A673 (cell line): Measurements from ENCODE around the gene CYSTM1. TPM values are rescaled to one million over a fixed set of nuclear protein-coding genes. Genes with fewer than 3 reads are reported as not detected.

Experiments used
- BruUV-seq: library from RNA; stranded (reverse); fragments of 400-500 nt; replicated peaks from 2 replicates; lab custom pipeline; 2021; lab: Mats Ljungman, UMichigan
- CTCF ChIA-PET: fragments of 300-600 bp; sonication (Branson Sonifier 250); formaldehyde crosslinking; loops from one replicate; lab custom pipeline; 2022; ENCODE audit warnings: antibody characterized with exemption; lab: Charles Lee
- POLR2A ChIA-PET: fragments of 300-600 bp; sonication (Branson Sonifier 250); formaldehyde crosslinking; loops from one replicate; lab custom pipeline; 2022; ENCODE audit warnings: antibody characterized with exemption; ENCODE audit not compliant: low non-redundant PET; lab: Charles Lee
- DNase-seq: peaks from one replicate; pipeline ENCODE4 v3.0.0-alpha.2; 2015; ENCODE audit warnings: low spot score
- H3K27ac ChIP-seq: fragments of 200-600 bp; sonication (generic); 2 replicates; pipeline ENCODE4 v1.5.1; 2016; ENCODE audit warnings: mixed run types, low read depth, mild to moderate bottlenecking, mixed read lengths, antibody characterized with exemption, low read length; ENCODE audit not compliant: poor library complexity, severe bottlenecking
- H3K27me3 ChIP-seq: fragments of 200-600 bp; sonication (generic); replicated peaks from 2 replicates; pipeline ENCODE4 v1.6.1; 2017; ENCODE audit warnings: mixed run types, low read depth, mild to moderate bottlenecking, mixed read lengths, antibody characterized with exemption, low read length; ENCODE audit not compliant: insufficient read depth, poor library complexity
- H3K36me3 ChIP-seq: fragments of 200-600 bp; sonication (generic); 2 replicates; pipeline ENCODE4 v1.6.1; 2016; ENCODE audit warnings: mixed run types, mild to moderate bottlenecking, mixed read lengths, antibody characterized with exemption, low read length; ENCODE audit not compliant: insufficient read depth, poor library complexity, severe bottlenecking
- H3K4me1 ChIP-seq: fragments of 200-600 bp; sonication (generic); 2 replicates; pipeline ENCODE4 v1.6.1; 2017; ENCODE audit warnings: mixed run types, mild to moderate bottlenecking, mixed read lengths, antibody characterized with exemption, low read length; ENCODE audit not compliant: insufficient read depth, poor library complexity, severe bottlenecking
- H3K4me3 ChIP-seq: fragments of 200-600 bp; sonication (generic); 2 replicates; pipeline ENCODE4 v1.5.1; 2016; ENCODE audit warnings: low read depth, mixed run types, mild to moderate bottlenecking, mixed read lengths, low read length; ENCODE audit not compliant: poor library complexity, severe bottlenecking
- H3K9me3 ChIP-seq: fragments of 200-600 bp; sonication (generic); 2 replicates; pipeline ENCODE4 v1.6.1; 2016; ENCODE audit warnings: mixed run types, low read depth, mild to moderate bottlenecking, mixed read lengths, antibody characterized with exemption, low read length; ENCODE audit not compliant: poor library complexity, severe bottlenecking
- EZH2 ChIP-seq: fragments of 200-600 bp; sonication (generic); IDR thresholded peaks from 2 replicates; pipeline ENCODE4 v1.6.1; 2017; ENCODE audit warnings: borderline replicate concordance, low read depth, mild to moderate bottlenecking, mixed read lengths, antibody characterized with exemption, low read length; ENCODE audit not compliant: poor library complexity, severe bottlenecking
- intact Hi-C: fragments of 100-400 bp; cut with micrococcal nuclease; formaldehyde crosslinking; loops from one replicate; pipeline ENCODE4 v1.10.0; 2022; ENCODE audit not compliant: unreplicated experiment
- total RNA-seq: library from RNA; stranded (reverse); gene quantifications from 2 replicates; pipeline ENCODE4 v1.2.3, GENCODE V29; 2021
- TF ChIP-seq, protein P1 (sequence below): fragments of 300-800, 200-600 bp; sonication (generic); conservative IDR thresholded peaks from 2 replicates; pipeline ENCODE4 v1.5.1; 2017; ENCODE audit warnings: low read depth, mild to moderate bottlenecking, antibody characterized with exemption, low read length, moderate library complexity, mixed read lengths

CYSTM1 gene
- total RNA-seq, 1 experiment from 2014 or later, result 35.5 TPM

DNA sequence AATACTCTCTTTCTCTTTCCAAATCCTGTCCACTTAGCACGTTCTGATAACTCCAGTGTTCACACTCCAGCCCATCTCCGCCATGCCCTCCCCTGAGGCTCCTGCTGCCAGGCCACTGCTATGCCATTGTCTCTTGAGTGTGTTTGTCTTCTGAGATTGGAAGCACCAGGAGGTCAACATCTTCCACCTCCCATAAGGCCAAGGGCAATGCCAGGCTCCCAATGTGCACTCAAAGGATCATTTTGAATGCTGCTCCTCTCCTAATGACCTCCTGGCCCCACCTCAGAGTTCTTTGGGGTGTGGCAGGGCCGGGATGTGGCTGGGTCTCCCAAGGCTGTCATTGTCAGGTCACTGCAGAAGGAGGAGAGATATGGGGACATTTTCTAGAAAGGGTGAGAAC is 29.7 kb upstream of the CYSTM1 start:
- H3K36me3 ChIP-seq, result no peaks in the 10 kb centered on the region
- no peaks in the 10 kb centered on the region for H3K4me1 ChIP-seq
- H3K9me3 ChIP-seq, result no peaks in the 10 kb centered on the region
- POLR2A ChIA-PET, result no interaction called here
- CTCF ChIA-PET, result interaction anchor here (1.6 kb wide), 1 partner anchor 72 kb away, joined by 5 read pairs; no protein-coding TSS in a partner anchor
- H3K4me3 ChIP-seq, result no peak overlapping the region
- DNase-seq, result no peak
- BruUV-seq, result no TSS peak
- H3K27me3 ChIP-seq, result no peaks in the 10 kb centered on the region
- intact Hi-C loops, result no loop called here
- H3K27ac ChIP-seq, result no peak overlapping the region
- TF ChIP-seq, protein P1, sequence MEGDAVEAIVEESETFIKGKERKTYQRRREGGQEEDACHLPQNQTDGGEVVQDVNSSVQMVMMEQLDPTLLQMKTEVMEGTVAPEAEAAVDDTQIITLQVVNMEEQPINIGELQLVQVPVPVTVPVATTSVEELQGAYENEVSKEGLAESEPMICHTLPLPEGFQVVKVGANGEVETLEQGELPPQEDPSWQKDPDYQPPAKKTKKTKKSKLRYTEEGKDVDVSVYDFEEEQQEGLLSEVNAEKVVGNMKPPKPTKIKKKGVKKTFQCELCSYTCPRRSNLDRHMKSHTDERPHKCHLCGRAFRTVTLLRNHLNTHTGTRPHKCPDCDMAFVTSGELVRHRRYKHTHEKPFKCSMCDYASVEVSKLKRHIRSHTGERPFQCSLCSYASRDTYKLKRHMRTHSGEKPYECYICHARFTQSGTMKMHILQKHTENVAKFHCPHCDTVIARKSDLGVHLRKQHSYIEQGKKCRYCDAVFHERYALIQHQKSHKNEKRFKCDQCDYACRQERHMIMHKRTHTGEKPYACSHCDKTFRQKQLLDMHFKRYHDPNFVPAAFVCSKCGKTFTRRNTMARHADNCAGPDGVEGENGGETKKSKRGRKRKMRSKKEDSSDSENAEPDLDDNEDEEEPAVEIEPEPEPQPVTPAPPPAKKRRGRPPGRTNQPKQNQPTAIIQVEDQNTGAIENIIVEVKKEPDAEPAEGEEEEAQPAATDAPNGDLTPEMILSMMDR, result no peak
- no peak for TF ChIP-seq EZH2

DNA sequence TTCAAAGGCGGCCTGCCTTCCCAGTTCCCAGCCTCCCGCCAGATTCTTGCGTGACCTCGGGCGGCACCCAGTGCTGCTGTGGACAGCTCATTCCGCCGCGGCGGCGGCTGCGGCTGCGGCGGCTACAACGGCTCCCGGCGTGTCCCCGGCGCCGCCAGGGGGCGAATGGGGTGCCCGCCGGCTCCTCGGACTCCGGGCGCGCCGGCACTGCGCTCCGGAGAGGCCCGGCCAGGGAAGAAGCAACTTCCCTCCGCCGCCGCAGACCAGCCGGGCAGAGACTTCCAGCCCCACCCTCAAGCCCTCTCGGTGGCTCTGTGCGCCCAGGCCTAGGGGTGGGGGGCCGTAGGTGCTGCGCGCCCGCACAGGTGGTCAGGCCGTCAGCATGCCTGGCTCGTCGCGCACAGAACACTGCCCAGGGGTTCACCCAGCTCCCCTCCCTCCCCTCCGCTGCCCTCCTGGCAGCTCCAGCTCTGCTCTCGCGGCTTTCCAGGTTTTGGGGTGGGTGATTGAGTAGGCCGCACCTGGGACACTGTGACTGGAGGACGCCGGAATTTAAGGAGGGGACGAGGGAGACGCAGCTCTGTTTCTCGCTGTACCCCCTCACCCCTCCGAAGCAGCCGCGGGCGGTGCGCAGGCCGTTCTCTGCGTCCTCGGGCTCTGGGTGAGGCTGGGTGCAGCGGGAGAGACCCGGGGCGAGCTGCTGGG is 29.0 kb upstream of the CYSTM1 start:
- H3K27ac ChIP-seq, result no peak overlapping the region
- DNase-seq, result no peak
- intact Hi-C loops, result no loop called here
- no peak for TF ChIP-seq EZH2
- TF ChIP-seq, protein P1, result no peak
- no peaks in the 10 kb centered on the region for H3K36me3 ChIP-seq
- no peaks in the 10 kb centered on the region for H3K27me3 ChIP-seq
- no TSS peak for BruUV-seq
- no peak overlapping the region for H3K4me3 ChIP-seq
- no peaks in the 10 kb centered on the region for H3K4me1 ChIP-seq
- ChIA-PET POLR2A (no interaction called here), CTCF (no interaction called here)
- H3K9me3 ChIP-seq, result no peaks in the 10 kb centered on the region

DNA sequence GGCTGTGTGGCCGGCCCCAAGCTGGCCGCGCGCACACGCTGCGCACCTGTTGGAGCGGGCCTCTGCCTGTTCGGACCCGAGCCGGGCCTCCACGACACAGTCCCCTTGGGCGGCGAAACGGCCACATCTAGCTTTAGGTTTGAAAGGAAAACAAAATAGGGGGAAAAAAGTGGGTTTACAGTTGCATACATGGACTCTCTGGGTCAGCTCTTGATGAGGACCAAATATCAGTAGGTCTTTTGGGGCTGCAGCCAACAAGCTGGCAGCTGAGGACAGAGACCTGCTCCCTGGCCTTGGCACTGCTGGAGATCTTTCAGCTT is 28.5 kb upstream of the CYSTM1 start:
- no peaks in the 10 kb centered on the region for H3K4me1 ChIP-seq
- CTCF ChIA-PET, result no interaction called here
- DNase-seq, result no peak
- BruUV-seq, result no TSS peak
- intact Hi-C loops, result no loop called here
- POLR2A ChIA-PET, result interaction anchor here (0.7 kb wide), 1 partner anchor 28 kb away, joined by 6 read pairs; no protein-coding TSS in a partner anchor
- no peaks in the 10 kb centered on the region for H3K27me3 ChIP-seq
- no peaks in the 10 kb centered on the region for H3K9me3 ChIP-seq
- no peaks in the 10 kb centered on the region for H3K36me3 ChIP-seq
- H3K27ac ChIP-seq, result no peak overlapping the region
- TF ChIP-seq, protein P1, result no peak
- no peak for TF ChIP-seq EZH2
- H3K4me3 ChIP-seq, result no peak overlapping the region
